GM21367 (cell line): ENCODE measurements around the gene EZR.

Experiments
- ATAC-seq: cut with Tn5 transposase; IDR thresholded peaks from one replicate; pipeline ENCODE4 v1.9.1; 2021; ENCODE audit not compliant: unreplicated experiment

Gene EZR

GRCh38 chr6:158780246-158780884, 38.8 kb downstream of the EZR start:
- no peak for ATAC-seq

- ATAC-seq, result no peak
Measured at GRCh38 chr6:158778005-158778527, 41.1 kb downstream of the EZR start.

- ATAC-seq, result no peak
Measured at GRCh38 chr6:158777510-158777909, 41.7 kb downstream of the EZR start.

GRCh38 chr6:158776737-158777136, 42.4 kb downstream of the EZR start:
- ATAC-seq, result no peak

- ATAC-seq, result no peak
Measured at GRCh38 chr6:158775832-158776231, 43.3 kb downstream of the EZR start.

- no peak for ATAC-seq
Measured at GRCh38 chr6:158774717-158775449, 44.3 kb downstream of the EZR start.

- no peak for ATAC-seq
Measured at GRCh38 chr6:158773581-158774449, 45.4 kb downstream of the EZR start.

- ATAC-seq, result no peak
Measured at GRCh38 chr6:158772851-158773371, 46.3 kb downstream of the EZR start.

- ATAC-seq, result no peak
Measured at GRCh38 chr6:158772172-158772571, 47.0 kb downstream of the EZR start.

GRCh38 chr6:158771399-158772152, 47.6 kb downstream of the EZR start:
- no peak for ATAC-seq

GRCh38 chr6:158770533-158771330, 48.4 kb downstream of the EZR start:
- no peak for ATAC-seq

- ATAC-seq, result no peak
Measured at GRCh38 chr6:158769771-158770432, 49.3 kb downstream of the EZR start.

GRCh38 chr6:158769234-158769770, 49.9 kb downstream of the EZR start:
- no peak for ATAC-seq

- ATAC-seq, result no peak
Measured at GRCh38 chr6:158768436-158768835, 50.7 kb downstream of the EZR start.

GRCh38 chr6:158767709-158768108, 51.5 kb downstream of the EZR start:
- no peak for ATAC-seq

- no peak for ATAC-seq
Measured at GRCh38 chr6:158766621-158767455, 52.3 kb downstream of the EZR start.

- ATAC-seq, result no peak
Measured at GRCh38 chr6:158765499-158766068, 53.6 kb downstream of the EZR start.

- no peak for ATAC-seq
Measured at GRCh38 chr6:158764926-158765325, 54.2 kb downstream of the EZR start.
